Activated CD8-positive, alpha-beta T cell treated with anti-CD3 and anti-CD28 coated beads for 36 hours (primary cell): Measurements from ENCODE around the gene MTERF2. TPM values are rescaled to one million over a fixed set of nuclear protein-coding genes. Genes with fewer than 3 reads are reported as not detected.

Source experiments
- ATAC-seq: fragments of 200-7000 bp; cut with Tn5 transposase; one replicate; pipeline ENCODE4 v1.10.0; 2021; ENCODE audit warnings: mild to moderate bottlenecking, moderate library complexity
- CTCF ChIA-PET: fragments of 350-600 bp; sonication (Branson Sonifier 250); formaldehyde crosslinking; loops from one replicate; lab custom pipeline; 2021; ENCODE audit warnings: antibody characterized with exemption; lab: Charles Lee
- POLR2A ChIA-PET: fragments of 350-600 bp; sonication (Branson Sonifier 250); formaldehyde crosslinking; loops from one replicate; lab custom pipeline; 2021; ENCODE audit warnings: antibody characterized with exemption; lab: Charles Lee
- DNase-seq: peaks from one replicate; pipeline ENCODE4 v3.0.0-alpha.2; 2020
- H3K27ac Mint-ChIP-seq: one replicate; pipeline ENCODE4 v1.8.0; 2021; ENCODE audit warnings: mild to moderate bottlenecking, mixed read lengths
- H3K27me3 Mint-ChIP-seq: one replicate; pipeline ENCODE4 v1.8.0; 2021; ENCODE audit warnings: mixed read lengths
- H3K36me3 Mint-ChIP-seq: one replicate; pipeline ENCODE4 v1.8.0; 2021; ENCODE audit warnings: low read depth, mixed read lengths
- H3K4me1 Mint-ChIP-seq: one replicate; pipeline ENCODE4 v1.8.0; 2021; ENCODE audit warnings: low read depth, mixed read lengths
- H3K4me3 Mint-ChIP-seq: one replicate; pipeline ENCODE4 v1.8.0; 2021; ENCODE audit warnings: mild to moderate bottlenecking, moderate library complexity, mixed read lengths
- H3K9me3 Mint-ChIP-seq: one replicate; pipeline ENCODE4 v1.8.0; 2021; ENCODE audit warnings: mixed read lengths
- CTCF ChIP-seq: fragments of 200-600 bp; IDR thresholded peaks from one replicate; pipeline ENCODE4 v1.8.0; 2022; ENCODE audit warnings: antibody characterized with exemption, mild to moderate bottlenecking
- intact Hi-C: fragments of 100-400 bp; cut with micrococcal nuclease; formaldehyde crosslinking; loops from one replicate; pipeline ENCODE4 v1.10.0; 2022
- total RNA-seq, 2 experiments: library from RNA; stranded (reverse); gene quantifications; one replicate each; pipeline ENCODE4 v1.2.3, GENCODE V29; 2021

The MTERF2 gene
- total RNA-seq, 2 experiments from 2014 or later = 4.8 to 5.9 TPM

- TF ChIP-seq CTCF = no peak
- ChIA-PET POLR2A (interaction anchor here (0.7 to 3.4 kb wide), 3 partner anchors 29 to 399 kb away, joined by 4 to 11 read pairs (median 4); partner anchors contain the start of gene TMEM263), CTCF (interaction anchor here (1.7 kb wide), 1 partner anchor 120 kb away, joined by 8 read pairs; no protein-coding TSS in a partner anchor)
- ATAC-seq (no peak), DNase-seq (peak; percentile 36)
- intact Hi-C loops = loop anchor here (10.0 kb wide), 1 partner anchor 110 kb away; the partner anchor contains the start of gene CRY1
- H3K36me3 Mint-ChIP-seq = peaks cover 24% of the 10 kb centered on the region
- peaks cover 41% of the 10 kb centered on the region for H3K4me1 Mint-ChIP-seq
- H3K9me3 Mint-ChIP-seq = peaks cover 16% of the 10 kb centered on the region
- peak overlapping the region; percentile 1 for H3K27ac Mint-ChIP-seq
- no peaks in the 10 kb centered on the region for H3K27me3 Mint-ChIP-seq
- H3K4me3 Mint-ChIP-seq = no peak overlapping the region
Measured at GRCh38 chr12:106984588-106985137, 2.3 kb downstream of the MTERF2 start.

GRCh38 chr12:106982229-106982628 is 4.7 kb downstream of the MTERF2 start:
- H3K4me3 Mint-ChIP-seq = no peak overlapping the region
- ChIA-PET CTCF (no interaction called here), POLR2A (no interaction called here)
- peaks cover 16% of the 10 kb centered on the region for H3K9me3 Mint-ChIP-seq
- DNase-seq (no peak), ATAC-seq (no peak)
- H3K27me3 Mint-ChIP-seq = no peaks in the 10 kb centered on the region
- peaks cover 26% of the 10 kb centered on the region for H3K36me3 Mint-ChIP-seq
- intact Hi-C loops = loop anchor here (10.0 kb wide), 1 partner anchor 113 kb away; the partner anchor contains the start of gene CRY1
- H3K4me1 Mint-ChIP-seq = peaks cover 36% of the 10 kb centered on the region
- TF ChIP-seq CTCF = no peak
- H3K27ac Mint-ChIP-seq = no peak overlapping the region

- no peak for TF ChIP-seq CTCF
- ATAC-seq (no peak), DNase-seq (no peak)
- H3K4me3 Mint-ChIP-seq = no peak overlapping the region
- POLR2A ChIA-PET = no interaction called here
- intact Hi-C loops = loop anchor here (10.0 kb wide), 1 partner anchor 113 kb away; the partner anchor contains the start of gene CRY1
- CTCF ChIA-PET = no interaction called here
- peaks cover 16% of the 10 kb centered on the region for H3K9me3 Mint-ChIP-seq
- H3K36me3 Mint-ChIP-seq = peaks cover 26% of the 10 kb centered on the region
- no peak overlapping the region for H3K27ac Mint-ChIP-seq
- peaks cover 36% of the 10 kb centered on the region for H3K4me1 Mint-ChIP-seq
- no peaks in the 10 kb centered on the region for H3K27me3 Mint-ChIP-seq
Measured at GRCh38 chr12:106981788-106982187, 5.2 kb downstream of the MTERF2 start.

- TF ChIP-seq CTCF = no peak
- ChIA-PET POLR2A (no interaction called here), CTCF (no interaction called here)
- peaks cover 29% of the 10 kb centered on the region for H3K36me3 Mint-ChIP-seq
- ATAC-seq (no peak), DNase-seq (no peak)
- peaks cover 16% of the 10 kb centered on the region for H3K9me3 Mint-ChIP-seq
- H3K27me3 Mint-ChIP-seq = no peaks in the 10 kb centered on the region
- no peak overlapping the region for H3K27ac Mint-ChIP-seq
- H3K4me3 Mint-ChIP-seq = no peak overlapping the region
- intact Hi-C loops = loop anchor here (10.0 kb wide), 1 partner anchor 114 kb away; the partner anchor contains the start of gene CRY1
- H3K4me1 Mint-ChIP-seq = peaks cover 35% of the 10 kb centered on the region
Measured at GRCh38 chr12:106980944-106981343, 6.0 kb downstream of the MTERF2 start.
